ENCODE results near the gene GPHN. TPM values are rescaled to one million over a fixed set of nuclear protein-coding genes. Genes with fewer than 3 reads are reported as not detected.
"Not testable (repeated sequence)": the region's sequence is repeated elsewhere in the genome, so short reads cannot be mapped to it uniquely, and the experiment has no call there.

GPHN gene
- total RNA-seq, 6 experiments from 2014 or later, result 21.2 to 81.7 (median 40.2) TPM

- peak in 2 of 4 donors; percentile 42 to 53 for ATAC-seq
- Histone ChIP-seq H3K27me3 (no peaks in the 10 kb centered on the region), H3K27ac (no peak overlapping the region), H3K9me3 (no peaks in the 10 kb centered on the region), H3K4me1 (no peaks in the 10 kb centered on the region), H3K36me3 (peaks cover 0 to 15% (median 4%) of the 10 kb centered on the region in 4 donors), H3K4me3 (no peak overlapping the region)
- TF ChIP-seq POLR2A (IDR thresholded peaks at IDR 0.05) (no peak), CTCF (IDR thresholded peaks at IDR 0.05) (no peak)
- WGBS (ENCODE audit: insufficient coverage, low coverage, low lambda C conversion rate, missing lambda C conversion rate), result no CpG with 5 or more reads among the region's 21 CpGs
- peak in 1 of 3 donors; percentile 50 for DNase-seq
- intact Hi-C loops (cut with DNase I), result no loop called here
These were observed 548.7 kb downstream of the GPHN start for GRCh38 chr14:67056684-67057083.

GRCh38 chr14:67059596-67059995, 551.6 kb downstream of the GPHN start:
- no peak for ATAC-seq
- Histone ChIP-seq H3K27ac (no peak overlapping the region), H3K36me3 (peaks cover 0 to 15% (median 4%) of the 10 kb centered on the region in 4 donors), H3K4me3 (no peak overlapping the region), H3K27me3 (no peaks in the 10 kb centered on the region), H3K9me3 (no peaks in the 10 kb centered on the region), H3K4me1 (no peaks in the 10 kb centered on the region)
- 74% methylated on average over 3 of the region's 3 CpGs for WGBS (ENCODE audit: insufficient coverage, low coverage, low lambda C conversion rate, missing lambda C conversion rate)
- intact Hi-C loops (cut with DNase I), result no loop called here
- DNase-seq, result no peak
- TF ChIP-seq CTCF (IDR thresholded peaks at IDR 0.05), result no peak
- no peak for TF ChIP-seq POLR2A (IDR thresholded peaks at IDR 0.05)

- ATAC-seq, result no peak
These were observed 552.6 kb downstream of the GPHN start for GRCh38 chr14:67060546-67060945.

GRCh38 chr14:67067070-67067814, 559.3 kb downstream of the GPHN start:
- H3K4me1 ChIP-seq; DNase-seq; H3K27ac ChIP-seq; H3K27me3 ChIP-seq; H3K36me3 ChIP-seq; H3K4me3 ChIP-seq; H3K9me3 ChIP-seq; intact Hi-C loops (cut with DNase I); ATAC-seq: not testable (repeated sequence)
- 78% methylated on average over 5 of the region's 7 CpGs for WGBS (ENCODE audit: insufficient coverage, low coverage, low lambda C conversion rate, missing lambda C conversion rate)

More at GRCh38 chr14:67060546-67060945, 552.6 kb downstream of the GPHN start:
- Histone ChIP-seq H3K36me3 (peaks cover 0 to 15% (median 4%) of the 10 kb centered on the region in 4 donors), H3K4me3 (no peak overlapping the region), H3K9me3 (no peaks in the 10 kb centered on the region), H3K27ac (no peak overlapping the region), H3K27me3 (no peaks in the 10 kb centered on the region), H3K4me1 (no peaks in the 10 kb centered on the region)
- no peak for DNase-seq
- intact Hi-C loops (cut with DNase I), result no loop called here
- no peak for TF ChIP-seq CTCF (IDR thresholded peaks at IDR 0.05)
- TF ChIP-seq POLR2A (IDR thresholded peaks at IDR 0.05), result no peak

GRCh38 chr14:67068251-67068650, 560.3 kb downstream of the GPHN start:
- H3K4me3 ChIP-seq, result no peak overlapping the region
- peaks cover 0 to 3% (median 0%) of the 10 kb centered on the region in 4 donors for H3K36me3 ChIP-seq
- intact Hi-C loops (cut with DNase I), result no loop called here
- ATAC-seq, result no peak
- no peak for TF ChIP-seq CTCF (IDR thresholded peaks at IDR 0.05)
- TF ChIP-seq POLR2A (IDR thresholded peaks at IDR 0.05), result no peak
- H3K27me3 ChIP-seq, result no peaks in the 10 kb centered on the region
- no peak for DNase-seq
- H3K9me3 ChIP-seq, result peaks cover 0 to 5% (median 0%) of the 10 kb centered on the region in 4 donors
- no peaks in the 10 kb centered on the region for H3K4me1 ChIP-seq
- no peak overlapping the region for H3K27ac ChIP-seq
- 64% methylated on average over 1 of the region's 1 CpG for WGBS (ENCODE audit: insufficient coverage, low coverage, low lambda C conversion rate, missing lambda C conversion rate)

All from right lobe of liver (tissue), 6 donors.